ENCODE data around the gene RASGRP2. TPM values are rescaled to one million over a fixed set of nuclear protein-coding genes. Genes with fewer than 3 reads are reported as not detected.

RASGRP2 gene
- total RNA-seq, 4 donors from 2014 or later = 32.8 to 72.8 (median 34.9) TPM

GRCh38 chr11:64741375-64742086 is 2.4 kb downstream of the RASGRP2 start:
- H3K27me3 ChIP-seq = no peaks in the 10 kb centered on the region
- WGBS = 68% methylated on average over 11 of the region's 24 CpGs
- intact Hi-C loops (cut with DNase I) = loop anchor here (5.0 kb wide), 1 partner anchor 36 kb away; the partner anchor contains the start of gene SF1
- TF ChIP-seq POLR2AphosphoS5 (IDR thresholded peaks at IDR 0.05) (no peak), EP300 (IDR thresholded peaks at IDR 0.05) (no peak), POLR2A (IDR thresholded peaks at IDR 0.05; ENCODE audit: low read depth) (no peak)
- TF ChIP-seq, protein P1, sequence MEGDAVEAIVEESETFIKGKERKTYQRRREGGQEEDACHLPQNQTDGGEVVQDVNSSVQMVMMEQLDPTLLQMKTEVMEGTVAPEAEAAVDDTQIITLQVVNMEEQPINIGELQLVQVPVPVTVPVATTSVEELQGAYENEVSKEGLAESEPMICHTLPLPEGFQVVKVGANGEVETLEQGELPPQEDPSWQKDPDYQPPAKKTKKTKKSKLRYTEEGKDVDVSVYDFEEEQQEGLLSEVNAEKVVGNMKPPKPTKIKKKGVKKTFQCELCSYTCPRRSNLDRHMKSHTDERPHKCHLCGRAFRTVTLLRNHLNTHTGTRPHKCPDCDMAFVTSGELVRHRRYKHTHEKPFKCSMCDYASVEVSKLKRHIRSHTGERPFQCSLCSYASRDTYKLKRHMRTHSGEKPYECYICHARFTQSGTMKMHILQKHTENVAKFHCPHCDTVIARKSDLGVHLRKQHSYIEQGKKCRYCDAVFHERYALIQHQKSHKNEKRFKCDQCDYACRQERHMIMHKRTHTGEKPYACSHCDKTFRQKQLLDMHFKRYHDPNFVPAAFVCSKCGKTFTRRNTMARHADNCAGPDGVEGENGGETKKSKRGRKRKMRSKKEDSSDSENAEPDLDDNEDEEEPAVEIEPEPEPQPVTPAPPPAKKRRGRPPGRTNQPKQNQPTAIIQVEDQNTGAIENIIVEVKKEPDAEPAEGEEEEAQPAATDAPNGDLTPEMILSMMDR (IDR thresholded peaks at IDR 0.05) = no peak
- no peak for DNase-seq (ENCODE audit: extremely low spot score)
- peak overlapping the region; percentile 59 to 73 (median 69) for H3K4me3 ChIP-seq
- H3K27ac ChIP-seq (replicated peaks in 1 of 4) = peak overlapping the region; percentile 92 to 99 (median 96)
- H3K9me3 ChIP-seq = no peaks in the 10 kb centered on the region
- peaks cover 28 to 57% (median 54%) of the 10 kb centered on the region in 4 donors for H3K4me1 ChIP-seq
- H3K36me3 ChIP-seq = peaks cover 7 to 40% (median 19%) of the 10 kb centered on the region in 4 donors

DNA sequence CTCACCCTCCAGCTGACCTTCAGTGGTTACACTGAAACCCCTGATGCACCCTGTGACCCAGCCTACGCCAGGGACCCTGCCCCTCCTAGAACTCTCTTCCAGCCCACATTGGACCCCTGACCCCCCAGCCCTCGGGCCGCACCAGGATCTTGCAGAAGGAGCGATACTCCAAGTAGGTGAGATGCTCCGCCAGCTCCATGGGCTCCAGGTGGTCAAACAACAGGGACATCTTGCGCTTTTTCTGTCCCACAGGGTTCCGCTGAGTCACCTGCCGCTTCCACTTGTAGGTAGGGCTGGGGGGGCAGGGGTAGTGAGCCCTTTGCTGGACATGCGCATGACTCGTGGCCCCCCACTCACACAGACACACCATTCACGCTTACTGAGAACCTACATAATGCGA is 4.1 kb downstream of the RASGRP2 start:
- no peak overlapping the region for H3K4me3 ChIP-seq
- no peaks in the 10 kb centered on the region for H3K9me3 ChIP-seq
- no peak for TF ChIP-seq POLR2AphosphoS5 (IDR thresholded peaks at IDR 0.05)
- TF ChIP-seq, protein P1 (IDR thresholded peaks at IDR 0.05) = no peak
- TF ChIP-seq POLR2A (IDR thresholded peaks at IDR 0.05; ENCODE audit: low read depth) = no peak
- TF ChIP-seq EP300 (IDR thresholded peaks at IDR 0.05) = no peak
- DNase-seq (ENCODE audit: extremely low spot score) = no peak
- peaks cover 7 to 57% (median 34%) of the 10 kb centered on the region in 4 donors for H3K36me3 ChIP-seq
- intact Hi-C loops (cut with DNase I) = loop anchor here (5.0 kb wide), 1 partner anchor 37 kb away; the partner anchor contains the start of gene SF1
- WGBS = 92% methylated on average over 12 of the region's 12 CpGs
- no peak overlapping the region for H3K27ac ChIP-seq (replicated peaks in 1 of 4)
- H3K4me1 ChIP-seq = peaks cover 20 to 46% (median 38%) of the 10 kb centered on the region in 4 donors
- H3K27me3 ChIP-seq = no peaks in the 10 kb centered on the region

DNA sequence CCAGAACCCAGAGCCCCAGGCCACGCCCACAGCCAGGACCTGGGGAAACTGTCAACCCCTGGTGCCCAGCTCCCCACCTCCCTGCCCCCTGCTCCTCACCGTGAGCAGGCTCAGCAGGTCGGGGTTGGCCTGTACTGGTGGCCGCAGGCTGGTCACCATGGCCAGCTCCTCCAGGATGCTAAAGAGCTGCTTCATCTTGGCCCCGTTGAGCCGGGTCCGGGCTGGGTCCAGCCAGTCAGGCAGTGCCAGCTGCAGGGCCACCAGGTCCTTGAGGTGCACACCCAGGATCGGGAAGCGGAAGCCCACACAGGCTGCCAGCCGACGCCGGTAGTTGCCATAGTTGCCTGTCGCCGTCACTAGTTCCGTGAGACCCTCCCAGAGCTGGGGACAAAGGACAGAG is 7.3 kb downstream of the RASGRP2 start:
- no peaks in the 10 kb centered on the region for H3K9me3 ChIP-seq
- no peak for DNase-seq (ENCODE audit: extremely low spot score)
- no peak overlapping the region for H3K4me3 ChIP-seq
- intact Hi-C loops (cut with DNase I) = no loop called here
- peaks cover 7 to 81% (median 57%) of the 10 kb centered on the region in 4 donors for H3K36me3 ChIP-seq
- TF ChIP-seq EP300 (IDR thresholded peaks at IDR 0.05) (no peak), POLR2AphosphoS5 (IDR thresholded peaks at IDR 0.05) (no peak), POLR2A (IDR thresholded peaks at IDR 0.05; ENCODE audit: low read depth) (no peak)
- TF ChIP-seq, protein P1 (IDR thresholded peaks at IDR 0.05) = no peak
- no peak overlapping the region for H3K27ac ChIP-seq (replicated peaks in 1 of 4)
- H3K4me1 ChIP-seq = peaks cover 0 to 16% (median 9%) of the 10 kb centered on the region in 4 donors
- no peaks in the 10 kb centered on the region for H3K27me3 ChIP-seq
- 86% methylated on average over 5 of the region's 15 CpGs for WGBS

DNA sequence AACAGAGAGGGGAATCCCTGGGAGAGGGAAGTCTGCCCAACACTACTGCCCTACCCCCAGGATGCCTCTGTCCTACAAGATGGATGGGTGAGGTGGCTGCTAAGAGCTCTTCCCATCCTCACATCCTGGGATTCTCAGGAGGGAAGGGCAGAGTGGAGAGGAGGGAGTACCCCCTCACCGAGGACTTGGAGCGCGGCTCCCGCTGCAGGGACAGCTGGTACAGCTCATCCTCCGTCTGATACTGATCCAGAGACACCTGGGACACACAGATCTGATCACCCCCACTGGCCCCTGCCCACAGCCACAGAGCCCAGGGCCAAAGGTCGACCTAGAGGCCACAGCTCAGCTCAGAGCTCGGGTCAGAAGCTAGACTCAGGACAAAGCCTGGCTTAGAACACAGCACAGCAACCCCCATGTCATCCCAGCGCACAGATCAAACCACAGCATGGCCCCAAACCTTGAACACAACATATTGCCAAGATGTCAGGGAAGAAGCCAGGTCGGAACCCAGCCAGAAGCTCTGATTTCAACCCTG is 8.2 kb downstream of the RASGRP2 start:
- H3K9me3 ChIP-seq = no peaks in the 10 kb centered on the region
- peaks cover 0 to 7% (median 1%) of the 10 kb centered on the region in 4 donors for H3K4me1 ChIP-seq
- no peak for TF ChIP-seq POLR2A (IDR thresholded peaks at IDR 0.05; ENCODE audit: low read depth)
- no peak for TF ChIP-seq EP300 (IDR thresholded peaks at IDR 0.05)
- TF ChIP-seq, protein P1 (IDR thresholded peaks at IDR 0.05) = no peak
- no peak for TF ChIP-seq POLR2AphosphoS5 (IDR thresholded peaks at IDR 0.05)
- no peak for DNase-seq (ENCODE audit: extremely low spot score)
- WGBS = 100% methylated on average over 1 of the region's 9 CpGs
- intact Hi-C loops (cut with DNase I) = no loop called here
- no peaks in the 10 kb centered on the region for H3K27me3 ChIP-seq
- no peak overlapping the region for H3K4me3 ChIP-seq
- peak overlapping the region in 1 of 4 donors; percentile 3 for H3K27ac ChIP-seq (replicated peaks in 1 of 4)
- H3K36me3 ChIP-seq = peaks cover 7 to 79% (median 56%) of the 10 kb centered on the region in 4 donors

Measured in esophagus muscularis mucosa (tissue), 4 donors.